Measurements from ENCODE around the gene MIPEP. TPM values are rescaled to one million over a fixed set of nuclear protein-coding genes. Genes with fewer than 3 reads are reported as not detected.

Gene MIPEP
- polyA plus RNA-seq, 2 of the 4 experiments (the other 2 are of a cell fraction), result 21.6 to 32.8 TPM

DNA sequence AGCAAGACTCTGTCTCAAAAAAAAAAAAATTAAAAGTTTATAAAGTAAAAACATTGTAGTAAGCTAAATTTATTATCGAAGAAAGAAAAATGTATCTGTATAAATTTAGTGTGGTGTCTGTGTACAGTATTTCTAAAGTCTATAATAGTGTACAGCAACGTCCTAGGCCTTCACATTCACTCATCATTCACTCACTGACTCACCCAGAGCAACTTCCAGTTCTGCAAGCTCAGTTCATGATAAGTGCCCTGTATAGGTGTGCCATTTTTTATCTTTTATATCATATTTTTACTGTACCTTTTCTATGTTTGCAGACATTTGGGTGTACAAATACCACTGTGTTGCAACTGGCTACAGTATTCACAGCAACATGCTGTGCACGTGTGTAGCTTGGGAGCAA lies 200.9 kb downstream of the MIPEP start:
- H3K4me2 ChIP-seq, result no peak overlapping the region
- no peak for TF ChIP-seq HOXA7 (CRISPR knock-in tag; IDR thresholded peaks at IDR 0.05)
- TF ChIP-seq POLR2AphosphoS2 (conservative IDR thresholded peaks at IDR 0.05; ENCODE audit: low read length), result no peak
- TF ChIP-seq ZNF302 (CRISPR knock-in tag; IDR thresholded peaks at IDR 0.05), result no peak
- TF ChIP-seq BHLHE40 (IDR thresholded peaks at IDR 0.05; ENCODE audit: low read depth, low read length), result no peak
- WGBS (ENCODE audit: missing lambda C conversion rate), result 50% methylated on average over 3 of the region's 3 CpGs
- ChIA-PET CTCF (interaction anchor here (0.6 to 1.6 kb wide), 2 partner anchors 18 to 110 kb away, joined by 3 to 4 read pairs; no protein-coding TSS in a partner anchor), POLR2A (no interaction called here)
- H3K27ac ChIP-seq, result no peak overlapping the region
- FAIRE-seq, result no peak
- H3K9me3 ChIP-seq, result no peaks in the 10 kb centered on the region
- no peak for DNase-seq (ENCODE audit: low read depth in 1 of 2, low spot score in 1 of 2)
- ATAC-seq, result no peak
- no peaks in the 10 kb centered on the region for H3K4me1 ChIP-seq
- no peak overlapping the region for H3K4me3 ChIP-seq

GRCh38 chr13:23687614-23688013 lies 201.6 kb downstream of the MIPEP start:
- H3K4me2 ChIP-seq, result no peak overlapping the region
- FAIRE-seq (no peak), ATAC-seq (no peak), DNase-seq (ENCODE audit: low read depth in 1 of 2, low spot score in 1 of 2) (no peak)
- H3K4me3 ChIP-seq, result no peak overlapping the region
- TF ChIP-seq PHF8 (IDR thresholded peaks at IDR 0.05; ENCODE audit: borderline replicate concordance, low read depth) (no peak), REST (IDR thresholded peaks at IDR 0.05) (no peak), MYC (IDR thresholded peaks at IDR 0.05; ENCODE audit: borderline replicate concordance, low read length) (no peak), KDM1A (IDR thresholded peaks at IDR 0.05; ENCODE audit: low read depth) (no peak), KDM5A (IDR thresholded peaks at IDR 0.05) (no peak), NFE2L2 (conservative IDR thresholded peaks at IDR 0.05; ENCODE audit: low read length) (no peak), CBX2 (IDR thresholded peaks at IDR 0.05; ENCODE audit: borderline replicate concordance, low read depth) (no peak), PBX3 (IDR thresholded peaks at IDR 0.05) (no peak), RCOR1 (IDR thresholded peaks at IDR 0.05; ENCODE audit: low read depth, low read length) (no peak), CHD4 (IDR thresholded peaks at IDR 0.05; ENCODE audit: borderline replicate concordance) (no peak), CBX8 (IDR thresholded peaks at IDR 0.05) (no peak), ZFP36 (IDR thresholded peaks at IDR 0.05; ENCODE audit: borderline replicate concordance, partially characterized antibody) (no peak), CHD2 (IDR thresholded peaks at IDR 0.05; ENCODE audit: low read length, partially characterized antibody) (no peak), ZNF302 (CRISPR knock-in tag; IDR thresholded peaks at IDR 0.05) (no peak), EHMT2 (IDR thresholded peaks at IDR 0.05; ENCODE audit: low read depth) (no peak), CTCF (IDR thresholded peaks at IDR 0.05) (no peak), NR3C1 (IDR thresholded peaks at IDR 0.05) (no peak), RFX5 (IDR thresholded peaks at IDR 0.05) (no peak)
- TF ChIP-seq, protein P1, sequence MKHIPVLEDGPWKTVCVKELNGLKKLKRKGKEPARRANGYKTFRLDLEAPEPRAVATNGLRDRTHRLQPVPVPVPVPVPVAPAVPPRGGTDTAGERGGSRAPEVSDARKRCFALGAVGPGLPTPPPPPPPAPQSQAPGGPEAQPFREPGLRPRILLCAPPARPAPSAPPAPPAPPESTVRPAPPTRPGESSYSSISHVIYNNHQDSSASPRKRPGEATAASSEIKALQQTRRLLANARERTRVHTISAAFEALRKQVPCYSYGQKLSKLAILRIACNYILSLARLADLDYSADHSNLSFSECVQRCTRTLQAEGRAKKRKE (CRISPR knock-in tag; IDR thresholded peaks at IDR 0.05; ENCODE audit: low read depth), result no peak
- TF ChIP-seq, protein P2, sequence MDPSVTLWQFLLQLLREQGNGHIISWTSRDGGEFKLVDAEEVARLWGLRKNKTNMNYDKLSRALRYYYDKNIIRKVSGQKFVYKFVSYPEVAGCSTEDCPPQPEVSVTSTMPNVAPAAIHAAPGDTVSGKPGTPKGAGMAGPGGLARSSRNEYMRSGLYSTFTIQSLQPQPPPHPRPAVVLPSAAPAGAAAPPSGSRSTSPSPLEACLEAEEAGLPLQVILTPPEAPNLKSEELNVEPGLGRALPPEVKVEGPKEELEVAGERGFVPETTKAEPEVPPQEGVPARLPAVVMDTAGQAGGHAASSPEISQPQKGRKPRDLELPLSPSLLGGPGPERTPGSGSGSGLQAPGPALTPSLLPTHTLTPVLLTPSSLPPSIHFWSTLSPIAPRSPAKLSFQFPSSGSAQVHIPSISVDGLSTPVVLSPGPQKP (IDR thresholded peaks at IDR 0.05; ENCODE audit: low read depth, low read length), result no peak
- H3K9me3 ChIP-seq, result no peaks in the 10 kb centered on the region
- no peak overlapping the region for H3K27ac ChIP-seq
- POLR2A ChIA-PET, result no interaction called here
- CTCF ChIA-PET, result interaction anchor here (0.6 to 1.6 kb wide), 2 partner anchors 17 to 109 kb away, joined by 3 to 4 read pairs; no protein-coding TSS in a partner anchor
- WGBS (ENCODE audit: missing lambda C conversion rate), result 77% methylated on average over 5 of the region's 5 CpGs
- H3K4me1 ChIP-seq, result no peaks in the 10 kb centered on the region
